ENCODE results near the gene ABCA1.
"Not testable (repeated sequence)": the region's sequence is repeated elsewhere in the genome, so short reads cannot be mapped to it uniquely, and the experiment has no call there.

The ABCA1 gene

GRCh38 chr9:104944871-104945270, 16.9 kb upstream of the ABCA1 start:
- DNase-seq (ENCODE audit: low spot score) (no peak), FAIRE-seq (no peak)

GRCh38 chr9:104944356-104944755, 16.4 kb upstream of the ABCA1 start:
- no peak for DNase-seq (ENCODE audit: low spot score)
- no peak for FAIRE-seq

- DNase-seq (ENCODE audit: low spot score), result no peak
- no peak for FAIRE-seq
These were observed 13.6 kb upstream of the ABCA1 start for GRCh38 chr9:104941597-104941996.

- FAIRE-seq, result no peak
- no peak for DNase-seq (ENCODE audit: low spot score)
These were observed 8.3 kb upstream of the ABCA1 start for GRCh38 chr9:104936291-104936690.

- not testable (repeated sequence) for DNase-seq (ENCODE audit: low spot score); FAIRE-seq
These were observed 7.5 kb upstream of the ABCA1 start for GRCh38 chr9:104935501-104935810.

GRCh38 chr9:104934691-104935500, 6.9 kb upstream of the ABCA1 start:
- no peak for FAIRE-seq

GRCh38 chr9:104933091-104933490, 5.1 kb upstream of the ABCA1 start:
- DNase-seq (ENCODE audit: low spot score); FAIRE-seq: not testable (repeated sequence)

More at GRCh38 chr9:104934691-104935500, 6.9 kb upstream of the ABCA1 start:
- DNase-seq (ENCODE audit: low spot score), result no peak

GRCh38 chr9:104931256-104931655, 3.3 kb upstream of the ABCA1 start:
- no peak for FAIRE-seq
- no peak for DNase-seq (ENCODE audit: low spot score)

GRCh38 chr9:104927216-104927911, 591 bp downstream of the ABCA1 start:
- DNase-seq (ENCODE audit: low spot score), result no peak

GRCh38 chr9:104923740-104924139, 4.2 kb downstream of the ABCA1 start:
- DNase-seq (ENCODE audit: low spot score), result no peak
- FAIRE-seq, result no peak

More at GRCh38 chr9:104927216-104927911, 591 bp downstream of the ABCA1 start:
- FAIRE-seq, result no peak

GRCh38 chr9:104923289-104923688, 4.7 kb downstream of the ABCA1 start:
- DNase-seq (ENCODE audit: low spot score) (no peak), FAIRE-seq (no peak)

- not testable (repeated sequence) for FAIRE-seq; DNase-seq (ENCODE audit: low spot score)
These were observed 5.2 kb downstream of the ABCA1 start for GRCh38 chr9:104922748-104923147.

- DNase-seq (ENCODE audit: low spot score), result no peak
- no peak for FAIRE-seq
These were observed 6.8 kb downstream of the ABCA1 start for GRCh38 chr9:104921067-104921741.

- no peak for DNase-seq (ENCODE audit: low spot score)
- FAIRE-seq, result no peak
These were observed 12.2 kb downstream of the ABCA1 start for GRCh38 chr9:104915753-104916152.

- DNase-seq (ENCODE audit: low spot score), result no peak
- no peak for FAIRE-seq
These were observed 12.9 kb downstream of the ABCA1 start for GRCh38 chr9:104915049-104915448.

- no peak for FAIRE-seq
- no peak for DNase-seq (ENCODE audit: low spot score)
These were observed 13.5 kb downstream of the ABCA1 start for GRCh38 chr9:104914466-104914865.

- DNase-seq (ENCODE audit: low spot score) (no peak), FAIRE-seq (no peak)
These were observed 15.3 kb downstream of the ABCA1 start for GRCh38 chr9:104912606-104913005.

GRCh38 chr9:104911032-104911607, 16.8 kb downstream of the ABCA1 start:
- FAIRE-seq (no peak), DNase-seq (ENCODE audit: low spot score) (no peak)

GRCh38 chr9:104907278-104907951, 20.5 kb downstream of the ABCA1 start:
- FAIRE-seq (no peak), DNase-seq (ENCODE audit: low spot score) (peak; percentile 35)

GRCh38 chr9:104906441-104907277, 21.3 kb downstream of the ABCA1 start:
- no peak for FAIRE-seq
- DNase-seq (ENCODE audit: low spot score), result no peak
